GM21390 (cell line): ENCODE measurements around the gene SERPINA3.

Experiments used
- ATAC-seq: cut with Tn5 transposase; IDR thresholded peaks from one replicate; pipeline ENCODE4 v1.9.1; 2021; ENCODE audit not compliant: unreplicated experiment

The SERPINA3 gene

GRCh38 chr14:94612580-94613554, 676 bp downstream of the SERPINA3 start:
- ATAC-seq, result no peak

- no peak for ATAC-seq
These were observed 1.8 kb downstream of the SERPINA3 start for GRCh38 chr14:94613720-94614644.

DNA sequence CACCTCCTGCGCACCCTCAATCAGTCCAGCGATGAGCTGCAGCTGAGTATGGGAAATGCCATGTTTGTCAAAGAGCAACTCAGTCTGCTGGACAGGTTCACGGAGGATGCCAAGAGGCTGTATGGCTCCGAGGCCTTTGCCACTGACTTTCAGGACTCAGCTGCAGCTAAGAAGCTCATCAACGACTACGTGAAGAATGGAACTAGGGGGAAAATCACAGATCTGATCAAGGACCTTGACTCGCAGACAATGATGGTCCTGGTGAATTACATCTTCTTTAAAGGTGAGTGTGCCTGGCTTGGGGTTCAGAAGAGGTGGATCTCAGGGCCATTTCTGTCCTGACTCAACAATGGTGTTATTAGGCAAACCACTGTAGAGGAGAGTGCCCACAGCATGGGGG, 2.6 kb downstream of the SERPINA3 start:
- no peak for ATAC-seq

DNA sequence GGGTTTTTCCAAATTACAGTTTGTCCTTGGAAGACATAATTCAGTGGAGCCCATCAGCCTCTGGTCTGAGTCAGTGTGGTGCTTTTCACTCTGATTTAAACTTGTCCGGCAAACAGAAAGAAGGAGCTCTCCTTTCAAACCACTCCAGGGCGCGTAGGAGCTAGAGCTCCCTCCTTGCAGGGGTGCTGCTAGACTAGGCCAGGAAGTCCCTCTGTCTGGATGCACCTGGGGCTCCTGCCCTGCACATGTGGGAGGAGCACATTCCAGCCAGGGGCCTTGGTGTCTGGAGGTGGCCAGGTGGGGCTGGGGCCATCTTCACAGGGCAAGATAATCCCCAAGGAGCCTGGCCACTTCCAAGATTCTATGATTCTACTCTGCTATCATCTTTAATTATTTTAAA, 3.1 kb downstream of the SERPINA3 start:
- no peak for ATAC-seq

DNA sequence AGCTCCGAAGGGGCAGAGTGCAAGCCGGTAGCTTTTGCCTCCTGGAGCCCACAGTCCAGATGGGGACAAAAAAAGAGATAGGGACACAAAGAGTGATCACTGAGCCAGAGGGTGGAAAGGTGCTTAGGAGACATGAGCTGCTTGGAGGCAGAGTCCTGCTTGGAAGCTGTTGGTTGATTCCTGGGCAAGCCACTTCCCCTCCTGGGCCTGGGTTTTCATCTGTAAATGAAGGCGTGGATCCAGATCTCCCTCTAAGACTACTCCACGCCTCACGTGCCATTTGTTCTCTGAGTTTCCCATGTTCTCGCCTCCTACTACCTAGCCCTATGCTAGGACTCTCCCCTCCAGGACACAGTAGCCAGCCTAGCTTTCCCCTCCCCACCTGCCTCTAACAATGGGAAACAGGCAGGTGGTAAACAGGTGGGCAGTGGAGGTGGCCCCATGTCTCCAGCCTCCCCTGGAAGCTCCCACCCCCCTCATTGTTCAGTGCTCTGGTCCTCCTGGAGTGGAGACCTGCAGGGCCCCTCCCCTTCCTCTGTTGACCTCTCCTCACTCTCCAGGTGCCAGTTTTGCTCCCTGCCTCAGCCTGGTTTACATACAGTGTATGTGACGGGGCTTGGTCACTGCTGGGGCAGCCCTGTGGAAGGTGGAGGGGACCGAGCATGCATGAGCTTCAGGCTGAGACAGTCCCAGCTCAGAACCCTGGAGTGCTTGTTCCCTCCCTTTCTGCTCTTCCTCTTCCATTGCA, 3.8 kb downstream of the SERPINA3 start:
- ATAC-seq, result no peak

DNA sequence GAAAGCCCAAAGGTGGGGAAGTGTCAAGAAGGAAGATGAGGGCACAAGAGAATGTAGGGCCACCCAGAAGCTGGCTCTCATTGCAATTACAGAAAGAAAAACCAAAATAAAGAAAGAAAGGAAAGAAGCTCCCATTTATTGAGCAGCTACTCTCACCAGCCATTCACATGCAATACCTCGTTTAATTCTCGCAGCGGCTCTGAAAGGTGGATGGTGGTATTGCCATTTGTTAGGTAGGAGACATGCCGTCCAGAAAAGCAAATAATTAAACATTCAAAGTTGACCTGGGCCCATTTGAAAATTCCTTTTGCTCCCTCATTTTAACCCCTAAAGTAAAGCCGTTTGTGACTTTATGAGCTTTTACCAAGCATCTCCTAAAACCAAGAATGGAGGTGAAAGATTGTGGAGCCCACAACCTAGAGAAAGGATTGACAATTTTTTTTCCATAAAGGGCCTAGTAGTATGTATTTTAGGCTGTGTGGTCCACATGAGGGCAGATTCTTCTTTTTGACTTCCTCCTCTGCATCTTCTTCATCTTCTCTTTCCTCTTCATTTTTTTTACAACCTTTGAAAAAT, 5.3 kb downstream of the SERPINA3 start:
- ATAC-seq, result no peak

- no peak for ATAC-seq
These were observed 6.0 kb downstream of the SERPINA3 start for GRCh38 chr14:94617988-94618822.

DNA sequence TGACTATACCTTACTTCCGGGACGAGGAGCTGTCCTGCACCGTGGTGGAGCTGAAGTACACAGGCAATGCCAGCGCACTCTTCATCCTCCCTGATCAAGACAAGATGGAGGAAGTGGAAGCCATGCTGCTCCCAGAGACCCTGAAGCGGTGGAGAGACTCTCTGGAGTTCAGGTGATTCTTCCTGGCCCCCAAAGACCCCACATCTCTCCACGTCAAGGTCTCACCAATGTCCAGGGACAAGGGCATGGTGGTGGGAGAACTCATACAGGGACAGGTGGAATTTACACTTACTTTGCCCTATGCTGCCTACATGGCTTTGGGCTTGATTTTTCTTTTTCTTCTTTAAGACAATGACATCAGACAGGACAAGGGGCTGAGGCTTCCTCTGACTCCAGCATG, 7.1 kb downstream of the SERPINA3 start:
- no peak for ATAC-seq

- no peak for ATAC-seq
These were observed 8.4 kb downstream of the SERPINA3 start for GRCh38 chr14:94620597-94620996.

- ATAC-seq, result no peak
These were observed 9.4 kb downstream of the SERPINA3 start for GRCh38 chr14:94621358-94622134.

DNA sequence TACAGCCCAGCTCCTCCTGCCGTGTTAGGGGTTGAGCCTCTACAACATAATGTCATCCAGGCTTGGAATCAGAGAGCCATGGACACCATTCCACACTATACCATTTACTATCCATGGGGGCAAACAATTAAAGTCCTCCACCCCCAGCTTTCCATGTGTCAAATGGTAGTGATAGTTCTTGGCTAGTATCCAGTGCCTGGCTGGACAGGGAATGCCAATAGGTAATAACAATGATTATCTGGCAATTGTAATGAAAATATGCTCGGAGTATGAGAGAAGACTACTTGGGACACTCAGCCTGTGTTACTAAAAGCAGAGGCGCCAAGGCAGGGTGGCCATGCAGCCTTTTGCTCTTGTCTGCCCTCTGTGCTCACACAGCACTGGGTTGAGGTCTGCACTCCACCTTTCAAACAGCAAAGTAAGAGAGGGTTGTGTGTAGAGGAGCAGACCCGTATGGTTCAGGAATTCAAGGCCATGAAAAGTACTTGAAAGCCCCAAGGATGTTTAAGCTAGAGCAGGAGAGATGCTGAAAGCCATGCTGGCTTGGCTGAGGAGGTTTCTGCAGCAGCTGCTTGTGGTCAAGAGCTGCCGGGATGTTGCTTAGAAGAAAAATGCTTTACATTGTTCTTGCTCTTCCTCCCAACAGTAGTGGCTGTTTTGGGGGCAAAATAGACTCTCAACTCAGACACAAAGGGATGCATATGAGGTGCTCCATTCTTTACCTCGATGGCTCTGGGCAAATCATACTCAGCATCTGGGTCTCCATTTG, 10.6 kb downstream of the SERPINA3 start:
- ATAC-seq, result no peak

DNA sequence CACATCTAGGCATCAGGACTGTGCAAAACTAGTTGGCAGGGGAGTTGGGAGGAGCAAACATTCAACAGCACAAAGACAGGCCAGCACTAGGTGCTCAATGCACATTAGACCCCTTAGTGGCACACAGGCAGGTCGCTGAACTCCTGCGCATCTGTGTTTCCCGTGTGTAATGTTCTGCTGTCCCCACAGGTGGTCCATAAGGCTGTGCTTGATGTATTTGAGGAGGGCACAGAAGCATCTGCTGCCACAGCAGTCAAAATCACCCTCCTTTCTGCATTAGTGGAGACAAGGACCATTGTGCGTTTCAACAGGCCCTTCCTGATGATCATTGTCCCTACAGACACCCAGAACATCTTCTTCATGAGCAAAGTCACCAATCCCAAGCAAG, 11.2 kb downstream of the SERPINA3 start:
- no peak for ATAC-seq

- ATAC-seq, result no peak
These were observed 11.8 kb downstream of the SERPINA3 start for GRCh38 chr14:94623856-94624499.

DNA sequence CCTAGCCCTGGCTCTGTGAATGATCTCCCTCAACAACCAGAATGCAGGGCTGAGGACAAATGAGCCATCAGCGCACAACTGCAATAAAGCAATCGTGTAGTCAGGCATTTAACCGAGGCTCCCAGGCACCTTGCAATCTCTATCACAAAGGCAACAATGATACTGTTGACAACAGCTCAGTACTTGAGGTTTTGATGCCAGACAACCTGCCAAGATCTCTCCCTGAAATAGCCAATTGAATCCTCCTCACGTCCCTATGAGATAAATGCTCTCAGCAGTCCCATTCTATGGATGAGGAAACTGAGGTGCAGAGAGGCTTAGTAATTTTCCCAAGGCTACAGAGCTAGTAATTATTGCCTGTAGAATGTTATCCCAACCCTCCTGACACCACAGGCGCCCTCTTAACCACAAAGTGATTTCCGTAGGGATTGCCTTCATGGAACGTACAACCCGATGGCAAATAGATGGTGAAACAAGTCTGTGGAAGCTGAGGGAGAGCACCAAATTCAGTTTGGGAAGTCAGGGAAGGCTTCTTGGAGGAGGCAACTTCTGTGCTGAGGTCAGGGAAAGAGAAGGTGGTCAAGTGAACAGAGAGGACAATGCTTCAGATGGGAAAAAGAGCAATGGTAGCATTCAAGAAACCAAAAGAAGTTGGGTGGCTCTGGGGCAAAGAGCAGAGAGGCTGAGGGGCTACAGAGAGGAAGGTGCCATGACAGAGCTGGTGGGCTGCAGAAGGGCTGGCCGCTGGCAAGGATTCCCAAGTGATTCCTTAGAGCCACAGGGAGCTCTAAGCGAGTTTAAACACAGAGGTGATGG, 12.6 kb downstream of the SERPINA3 start:
- no peak for ATAC-seq

DNA sequence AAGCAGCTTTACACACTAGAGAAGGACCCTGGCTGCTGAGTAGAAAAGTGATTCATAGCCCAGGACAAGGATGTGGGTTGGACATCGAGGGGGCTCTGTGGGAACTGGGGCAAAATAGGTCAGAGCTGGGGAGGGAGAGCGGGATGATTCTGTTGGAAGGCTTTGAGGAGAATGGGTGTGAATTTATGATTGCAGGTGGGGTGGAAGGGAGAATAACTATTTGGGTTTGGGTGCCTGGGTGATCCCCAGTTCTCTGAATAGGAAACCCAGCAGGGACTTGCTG, 13.1 kb downstream of the SERPINA3 start:
- no peak for ATAC-seq

DNA sequence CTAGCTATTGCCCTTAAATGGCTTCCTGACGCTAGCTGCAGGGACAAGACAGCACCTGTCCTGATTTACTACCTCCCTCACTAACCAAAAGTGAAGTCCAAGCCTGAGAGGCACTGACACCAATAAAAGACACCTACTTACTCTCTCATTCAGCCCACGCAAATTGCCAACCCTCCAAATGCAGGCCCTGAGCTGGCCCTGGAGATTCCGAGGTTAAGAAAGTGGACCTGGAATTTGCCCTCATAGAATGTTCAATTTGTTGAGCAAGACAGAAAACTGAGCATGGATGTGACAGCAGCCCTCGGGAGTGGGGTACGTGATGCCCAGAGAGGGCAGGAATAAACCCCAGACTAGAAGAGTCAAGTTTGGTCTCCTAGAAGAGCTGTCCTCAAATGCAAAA, 16.4 kb downstream of the SERPINA3 start:
- ATAC-seq, result no peak

DNA sequence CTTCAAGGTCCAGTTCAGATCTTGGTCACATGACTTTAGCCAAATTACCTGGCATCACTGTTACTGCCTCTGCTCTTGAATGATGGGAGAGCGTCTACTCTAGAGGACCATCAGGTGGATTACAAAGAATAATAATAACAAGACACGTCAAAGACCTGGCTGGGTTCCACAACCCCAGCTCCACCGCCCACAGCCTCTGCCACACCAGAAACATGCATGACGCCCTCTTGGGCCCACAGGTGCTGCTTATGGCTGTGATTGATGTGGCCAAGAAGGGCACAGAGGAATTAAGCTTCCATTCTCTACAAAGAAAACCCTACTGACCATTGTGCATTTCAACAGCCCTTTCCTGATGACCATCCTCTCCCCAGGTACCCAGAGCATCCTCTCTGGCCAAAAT, 18.2 kb downstream of the SERPINA3 start:
- no peak for ATAC-seq
